ENCODE measurements around the gene WWC2.

Gene WWC2

DNA sequence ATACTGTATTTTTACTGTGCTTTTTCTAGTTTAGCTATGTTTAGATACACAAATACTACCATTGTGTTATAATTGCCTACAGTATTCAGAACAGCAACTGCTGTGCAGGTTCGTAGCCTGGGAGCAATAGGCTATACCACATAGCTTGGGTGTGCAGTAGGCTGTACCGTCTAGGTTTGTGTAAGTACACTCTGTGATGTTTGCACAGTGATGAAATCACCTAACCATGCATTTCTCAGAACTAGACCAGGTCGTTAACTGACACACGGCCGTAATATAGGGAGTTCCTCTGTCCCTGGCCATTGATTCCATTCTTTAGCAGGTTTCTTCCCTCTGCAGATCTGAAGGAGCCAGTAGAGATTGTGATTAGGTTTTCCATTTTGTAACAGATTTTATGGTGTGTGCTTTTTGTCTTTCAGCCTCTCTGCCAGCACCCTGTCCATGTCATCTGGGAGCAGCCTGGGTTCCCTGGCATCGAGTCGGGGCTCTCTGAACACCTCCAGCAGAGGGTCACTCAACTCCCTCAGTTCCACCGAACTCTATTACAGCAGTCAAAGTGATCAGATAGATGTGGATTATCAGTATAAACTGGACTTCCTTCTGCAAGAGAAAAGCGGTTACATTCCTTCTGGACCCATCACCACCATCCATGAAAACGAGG is 161.6 kb downstream of the WWC2 start:
- DNase-seq = no peak

DNA sequence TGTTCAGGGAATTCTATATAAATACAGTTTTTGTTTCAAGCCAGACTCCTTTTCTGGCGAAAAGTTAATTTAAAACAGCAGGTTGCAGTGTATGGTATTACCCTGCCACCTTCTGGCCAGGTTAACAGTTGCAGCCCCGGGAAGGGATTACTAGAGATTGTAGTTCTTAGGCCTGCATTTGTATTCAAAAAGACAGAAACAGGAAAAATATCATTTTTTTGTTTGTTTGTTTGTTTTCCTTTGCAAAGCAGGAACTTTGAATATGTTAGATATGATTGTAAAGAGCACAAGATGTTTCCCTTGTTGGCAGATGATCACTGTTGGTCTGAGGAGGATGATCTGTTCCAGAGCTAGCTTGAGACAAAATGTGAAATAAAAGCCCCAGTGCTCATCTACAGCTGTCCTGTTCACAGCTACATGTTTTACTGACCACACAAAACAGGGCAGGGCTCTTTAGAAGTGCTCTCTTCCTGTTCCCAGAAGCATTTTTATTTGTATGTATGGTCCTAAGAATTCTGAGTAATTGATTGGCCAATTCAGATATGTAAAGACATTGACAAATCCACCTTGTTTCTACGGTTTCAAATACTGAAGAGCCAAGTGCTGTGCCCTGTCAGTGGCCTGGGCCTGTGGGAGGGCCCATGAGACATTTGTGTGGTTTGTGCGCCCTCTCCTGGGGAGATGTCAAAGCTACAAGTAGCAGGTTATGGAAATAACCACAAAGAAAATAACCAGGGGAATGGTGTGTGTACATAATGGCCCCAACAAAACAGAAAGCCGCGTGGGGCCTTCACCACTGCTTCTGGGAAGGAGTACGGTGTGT is 163.1 kb downstream of the WWC2 start:
- DNase-seq = peak; percentile 58

DNA sequence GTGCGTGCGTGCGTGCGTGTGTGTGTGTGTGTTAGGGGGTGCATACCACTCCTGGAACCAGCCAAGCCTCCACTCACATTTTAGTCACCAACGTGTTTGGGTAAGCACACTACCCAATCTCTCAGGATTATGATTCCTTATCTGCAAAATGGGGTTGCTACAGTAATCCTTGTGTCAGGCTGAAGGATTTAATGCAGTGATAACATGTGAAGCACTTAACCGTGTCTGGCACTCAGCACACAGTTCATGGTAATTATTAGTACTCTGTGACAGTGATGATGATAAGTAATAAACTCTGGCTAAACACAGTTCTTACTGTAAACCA is 163.7 kb downstream of the WWC2 start:
- no peak for DNase-seq

DNA sequence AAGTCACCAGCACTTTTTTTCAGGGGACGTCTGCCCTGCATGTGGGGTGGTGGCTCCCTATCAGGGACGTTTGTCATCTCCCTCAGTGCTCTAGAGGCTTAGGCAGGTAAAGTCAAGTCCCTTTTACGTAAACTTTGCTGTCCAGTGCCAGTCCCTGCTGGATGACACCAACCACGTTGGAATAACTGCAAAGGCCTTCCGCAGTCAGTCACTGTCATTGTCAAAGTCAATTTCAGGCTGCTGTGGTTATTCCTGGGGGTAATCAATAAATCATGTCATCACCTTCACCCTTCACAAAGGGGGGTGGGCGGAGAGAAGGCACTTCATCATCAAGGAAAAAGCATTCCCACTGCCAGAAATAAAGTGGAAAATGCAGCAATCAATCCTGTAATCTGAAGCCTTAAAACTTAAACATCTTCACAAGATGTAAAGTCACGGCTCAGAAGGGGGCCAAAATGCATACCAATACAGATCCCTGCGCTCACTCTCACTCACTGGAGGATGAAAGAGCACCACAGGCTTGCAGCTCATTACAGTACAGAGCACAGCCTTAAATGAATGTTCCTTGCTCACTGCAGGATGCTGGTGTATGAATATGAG is 164.8 kb downstream of the WWC2 start:
- DNase-seq = no peak

DNA sequence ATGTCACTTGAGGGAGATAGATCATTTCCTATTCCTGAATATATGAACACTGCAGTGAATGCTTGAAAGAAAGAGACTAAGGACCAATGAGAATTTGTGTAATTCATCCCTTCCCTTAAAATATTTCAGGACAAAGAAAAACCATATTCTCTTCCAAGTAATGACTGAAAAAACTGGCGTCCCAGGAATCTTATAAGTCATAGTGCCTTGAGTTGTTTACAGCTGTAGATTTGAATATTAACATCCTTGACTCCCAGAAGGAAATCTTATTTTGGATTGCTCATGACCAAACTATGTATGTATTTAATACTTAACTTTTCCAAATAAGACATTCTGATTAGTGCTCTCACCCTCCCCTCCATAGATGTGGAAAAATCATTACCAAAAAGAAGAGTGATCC is 165.6 kb downstream of the WWC2 start:
- no peak for DNase-seq

DNA sequence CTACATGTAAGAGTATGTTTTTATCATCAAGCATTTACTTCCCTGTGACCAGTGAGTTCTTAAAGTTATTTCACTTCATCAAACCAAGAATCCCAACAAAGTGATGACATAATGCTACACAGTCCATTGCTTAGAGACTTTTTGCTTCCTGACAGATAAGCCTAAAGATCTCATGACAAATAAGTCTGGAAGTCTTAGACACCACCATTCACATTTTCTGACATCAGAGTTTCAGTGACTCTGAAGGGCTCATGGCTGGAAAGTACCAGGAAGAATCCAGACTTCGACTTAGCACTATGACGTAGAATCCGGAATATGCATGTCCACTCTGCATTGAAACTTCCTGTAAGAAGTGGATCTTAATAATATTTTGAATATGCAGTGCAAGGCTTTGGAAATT is 167.3 kb downstream of the WWC2 start:
- no peak for DNase-seq

DNA sequence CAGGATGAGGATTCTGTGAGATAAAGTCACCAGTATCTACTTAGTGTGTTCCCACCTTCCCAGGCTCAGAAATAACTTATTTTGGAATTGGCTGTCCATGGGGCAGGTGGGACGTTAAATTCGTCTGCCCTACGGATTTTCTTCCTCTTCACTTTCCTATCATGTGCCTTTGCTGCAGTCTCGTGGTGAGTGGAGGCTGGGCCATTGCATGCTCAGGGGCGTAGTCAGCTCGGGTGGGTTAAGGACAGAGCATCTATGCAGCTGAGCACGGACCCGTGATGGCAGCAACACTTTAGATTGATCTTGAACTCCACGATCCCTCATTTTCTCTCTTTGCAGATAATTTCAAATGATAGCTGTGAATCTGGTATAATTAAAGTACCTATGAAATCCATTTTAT is 169.5 kb downstream of the WWC2 start:
- no peak for DNase-seq

DNA sequence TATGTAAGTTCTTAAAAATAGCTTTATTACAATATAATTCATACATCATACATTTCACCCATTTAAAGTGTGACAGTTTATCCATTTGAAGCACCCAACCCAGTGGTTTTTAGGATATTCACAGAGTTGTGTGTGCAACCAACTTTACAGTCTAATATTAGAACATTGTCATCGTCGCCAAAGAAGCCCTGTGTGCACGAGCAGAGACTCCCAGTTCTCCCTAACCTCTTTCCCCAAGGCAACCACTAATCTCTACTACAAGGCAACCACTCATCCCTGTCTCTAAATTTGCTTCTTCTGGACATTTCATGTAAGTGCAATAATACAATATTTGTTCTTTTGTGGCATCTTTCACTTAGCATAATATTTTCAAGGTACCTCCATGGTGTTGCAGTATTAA is 173.3 kb downstream of the WWC2 start:
- DNase-seq = no peak

DNA sequence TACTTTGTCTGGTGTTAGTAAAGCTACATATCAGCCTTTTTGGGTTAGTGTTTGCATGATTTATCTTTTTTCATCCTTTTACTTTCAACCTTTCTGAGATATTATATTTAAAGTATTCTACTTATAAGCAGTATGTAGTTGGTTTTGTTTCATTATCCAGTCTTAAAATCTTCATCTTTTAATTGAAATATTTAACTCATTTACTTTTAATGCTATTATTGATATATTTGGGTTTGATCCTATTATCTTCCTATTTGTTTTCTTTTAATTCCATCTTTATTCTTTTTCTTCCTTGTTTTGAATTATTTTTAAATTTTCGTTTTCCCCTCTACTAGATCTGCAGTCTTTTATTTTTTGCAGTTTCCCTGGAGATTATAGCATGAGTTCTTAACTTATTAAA is 177.0 kb downstream of the WWC2 start:
- no peak for DNase-seq

DNA sequence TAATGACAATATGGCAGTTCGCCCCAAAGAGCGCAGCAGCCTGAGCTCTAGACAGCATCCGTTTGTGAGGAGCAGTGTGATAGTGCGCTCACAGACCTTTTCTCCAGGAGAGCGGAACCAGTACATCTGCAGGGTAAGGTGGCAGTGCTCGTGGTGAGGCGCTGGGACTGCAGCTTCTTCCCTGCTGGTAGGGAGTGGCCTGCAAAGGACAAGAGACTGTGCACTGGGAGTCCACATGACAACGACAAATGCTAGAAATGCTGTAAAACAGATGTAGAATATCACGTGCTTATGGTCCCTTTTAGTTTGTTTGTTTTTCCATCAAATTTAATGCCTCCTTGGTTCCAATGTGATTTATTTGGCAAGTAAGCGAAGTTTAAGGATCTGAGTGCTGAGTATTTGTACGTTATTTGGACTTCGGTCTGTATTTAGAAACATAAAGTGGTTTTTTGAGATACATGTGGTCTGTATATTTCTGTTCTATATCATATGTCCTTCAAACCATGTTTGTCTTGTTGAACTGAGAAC is 185.3 kb downstream of the WWC2 start:
- DNase-seq = no peak

DNA sequence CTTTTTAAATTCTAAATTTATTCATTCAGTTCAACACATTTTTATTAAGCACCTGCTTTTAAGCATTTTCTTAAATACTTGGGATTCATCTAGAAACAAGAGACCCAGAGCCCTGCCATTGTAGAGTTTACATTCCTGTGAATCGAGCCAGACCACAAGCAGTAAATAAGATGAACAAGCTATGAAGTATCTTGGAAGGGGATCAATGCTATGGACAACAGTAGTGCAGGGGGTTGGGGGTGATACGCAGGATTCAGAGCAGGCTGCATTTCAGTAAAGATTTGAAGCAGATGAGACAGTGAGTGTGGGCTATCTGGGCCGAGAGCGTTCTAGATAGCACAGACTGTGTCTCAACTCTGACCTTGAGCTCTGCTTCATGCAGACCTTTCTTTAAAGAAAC is 185.9 kb downstream of the WWC2 start:
- no peak for DNase-seq

DNA sequence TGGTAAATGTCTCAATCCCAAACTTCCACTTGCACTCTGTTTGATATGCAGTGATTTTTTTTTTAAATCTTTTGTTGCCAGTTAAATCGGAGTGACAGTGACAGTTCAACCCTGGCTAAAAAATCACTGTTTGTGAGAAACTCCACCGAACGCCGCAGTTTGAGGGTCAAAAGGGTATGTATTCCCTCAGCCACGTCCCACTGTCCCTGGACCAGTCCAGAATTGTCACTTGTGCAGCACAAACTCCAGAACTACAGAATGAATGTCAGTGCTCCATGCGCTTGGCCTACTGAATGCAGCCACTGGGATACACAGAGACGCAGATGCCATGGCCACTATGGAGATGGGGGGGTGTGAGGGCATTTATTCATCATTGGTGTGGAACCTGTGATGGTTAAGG is 186.8 kb downstream of the WWC2 start:
- DNase-seq = no peak

DNA sequence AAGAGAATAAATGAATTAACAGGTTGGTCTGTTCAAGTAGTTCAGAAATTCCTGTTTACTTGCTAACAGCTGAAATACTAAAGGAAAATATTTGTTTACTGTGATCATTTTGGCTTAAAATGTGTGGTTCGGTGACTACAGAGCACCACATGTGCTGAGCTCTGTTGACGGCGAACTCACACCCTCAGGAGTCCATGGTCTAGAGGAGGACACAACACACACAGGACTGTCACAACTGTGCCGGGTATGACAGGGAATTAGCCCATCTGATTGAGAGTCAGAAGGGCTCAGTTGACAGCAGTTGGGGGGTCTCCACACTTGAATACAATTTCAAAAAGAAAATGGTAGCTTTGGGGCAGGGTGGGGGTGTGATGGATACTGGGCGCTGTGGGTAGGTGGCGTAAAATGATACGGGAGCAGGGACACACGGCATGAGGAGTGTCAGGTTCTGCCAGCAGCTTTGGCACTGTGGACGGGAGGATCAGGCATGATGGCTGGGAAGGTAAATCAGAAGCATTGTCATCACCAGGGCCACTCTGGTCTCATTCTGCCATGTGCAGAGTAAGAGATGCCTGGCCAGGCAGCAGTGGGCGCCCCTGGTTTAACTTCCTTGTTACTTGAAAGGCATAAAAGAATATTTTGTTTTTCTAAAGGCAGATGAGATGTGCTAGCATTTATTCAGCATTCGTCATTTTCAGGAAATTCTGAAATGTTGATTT is 187.7 kb downstream of the WWC2 start:
- no peak for DNase-seq

DNA sequence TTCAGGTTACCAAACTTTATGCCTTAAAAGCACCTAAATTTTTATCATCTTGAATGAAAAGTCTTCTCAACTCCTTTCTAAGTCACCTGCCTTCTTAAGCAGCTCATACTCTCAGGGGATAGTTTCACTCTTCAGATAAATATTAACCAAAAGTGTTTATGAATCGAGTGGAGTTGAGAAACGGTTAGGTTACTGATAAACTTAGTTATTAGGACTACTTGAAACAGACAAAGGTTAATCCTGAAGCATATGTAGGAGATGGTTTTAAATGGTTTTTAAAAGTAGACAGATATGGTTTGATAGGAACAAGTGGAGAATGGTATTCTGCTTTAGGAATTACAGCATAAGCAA is 188.2 kb downstream of the WWC2 start:
- DNase-seq = no peak

DNA sequence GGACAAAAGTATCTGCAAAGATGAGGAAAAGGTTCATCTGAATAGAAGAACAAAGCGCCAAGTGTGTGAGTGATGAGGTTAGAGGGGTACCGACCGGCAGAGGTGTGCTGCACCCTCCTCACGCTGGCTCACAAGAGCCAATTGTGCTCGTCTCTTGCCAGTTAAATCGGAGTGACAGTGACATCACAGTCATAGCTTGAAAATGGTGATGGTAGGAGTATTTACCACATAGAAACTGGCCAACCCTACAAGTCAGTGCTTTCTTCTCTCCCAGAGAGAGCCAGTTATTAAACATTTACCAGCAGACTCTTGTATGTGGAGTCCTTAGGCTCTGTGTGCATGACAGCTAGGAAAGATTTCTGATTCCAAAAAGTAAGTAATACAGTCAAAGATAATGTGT is 188.6 kb downstream of the WWC2 start:
- no peak for DNase-seq

DNA sequence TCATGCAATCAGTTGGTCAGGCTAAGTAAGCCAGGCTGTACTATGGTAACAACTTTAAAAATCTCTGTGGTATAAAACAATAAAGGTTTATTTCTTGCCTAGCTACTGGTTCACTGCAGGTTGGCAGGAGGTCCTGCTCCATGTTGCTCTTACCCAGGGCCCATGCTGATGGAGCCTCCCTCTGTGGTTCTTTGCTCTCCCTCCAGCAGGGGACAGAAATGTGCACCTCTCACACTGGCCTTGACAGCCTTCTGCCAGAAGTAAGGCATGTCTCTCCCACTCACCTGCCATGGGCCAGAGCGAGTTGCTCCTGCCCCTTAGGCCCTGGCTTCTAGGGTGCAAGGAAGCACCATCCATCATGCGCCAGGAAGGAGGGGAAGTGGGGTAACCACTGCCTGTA is 189.9 kb downstream of the WWC2 start:
- no peak for DNase-seq

DNA sequence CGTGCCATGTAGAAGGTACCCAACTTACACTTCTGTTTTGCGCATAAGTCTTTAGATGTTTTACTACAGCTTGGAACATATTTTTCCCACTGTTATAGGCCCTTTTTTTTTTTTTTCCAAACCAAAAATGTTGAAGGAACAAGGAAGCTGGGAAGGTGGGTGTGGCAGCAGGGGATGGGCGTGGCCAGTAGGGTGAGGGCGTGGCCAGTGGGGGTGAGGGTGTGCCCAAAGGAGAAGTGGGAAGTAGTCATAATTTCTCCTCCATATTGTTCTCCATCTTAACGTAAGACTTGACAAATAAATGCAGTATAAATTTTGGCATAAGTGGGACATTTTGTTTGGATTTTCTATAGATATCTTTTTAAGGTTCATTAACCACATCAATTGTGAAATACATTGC is 190.6 kb downstream of the WWC2 start:
- no peak for DNase-seq

DNA sequence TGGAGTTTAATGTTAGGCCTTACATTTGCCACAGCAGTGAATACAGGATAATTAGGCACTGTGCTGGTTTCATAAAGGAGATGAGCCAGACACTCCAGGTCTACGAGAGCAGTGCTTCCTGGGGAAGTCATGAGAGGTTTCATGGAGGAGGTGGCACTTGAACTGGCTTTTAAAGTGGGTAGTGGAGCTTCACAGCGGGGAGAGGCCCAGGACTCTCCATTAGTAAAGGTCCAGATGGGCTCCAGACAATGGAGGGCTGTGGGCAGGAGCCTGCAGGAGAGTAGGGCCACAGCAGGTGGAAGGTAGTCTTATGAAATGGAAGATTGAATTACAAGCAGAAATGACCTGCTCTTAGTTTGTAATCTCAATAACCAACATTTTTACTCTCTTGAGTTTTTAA is 192.0 kb downstream of the WWC2 start:
- DNase-seq = no peak

DNA sequence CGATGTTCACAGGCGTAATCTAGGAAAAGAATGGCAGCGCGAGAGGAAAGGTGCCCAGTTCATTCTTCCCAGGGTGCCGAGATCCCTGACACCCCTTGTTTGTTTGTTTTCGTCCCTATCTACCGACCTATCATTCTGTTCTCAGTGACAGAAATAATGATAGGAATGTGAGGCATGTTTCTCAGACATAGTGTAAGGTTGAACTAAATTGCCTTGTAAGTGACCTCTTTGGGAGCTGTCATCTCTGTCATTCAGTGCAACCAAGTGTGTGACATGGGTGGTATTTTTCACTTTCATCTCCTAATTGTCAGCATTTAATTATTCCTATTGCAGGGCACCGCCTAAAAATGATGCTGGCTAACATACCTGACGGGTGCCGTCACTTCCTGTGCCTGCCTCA is 196.7 kb downstream of the WWC2 start:
- no peak for DNase-seq

DNA sequence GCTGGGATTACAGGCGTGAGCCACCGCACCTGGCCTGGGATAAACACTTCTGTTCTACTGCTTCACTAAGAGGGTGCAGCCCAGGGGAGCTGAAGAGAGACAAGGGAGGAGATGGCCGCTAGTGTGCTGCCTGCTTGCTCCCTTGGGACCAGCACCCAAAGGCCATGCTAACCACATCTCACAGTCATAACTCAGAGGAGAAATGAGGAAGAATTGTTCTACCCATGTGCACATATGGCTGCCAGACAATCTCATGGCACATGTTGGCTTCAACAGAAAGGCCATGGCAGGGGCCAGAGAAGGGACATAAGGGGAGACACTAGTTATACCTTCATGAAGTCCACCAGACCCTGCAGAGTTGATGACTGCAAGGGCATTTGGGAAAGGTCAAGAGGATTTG is 198.6 kb downstream of the WWC2 start:
- no peak for DNase-seq

DNA sequence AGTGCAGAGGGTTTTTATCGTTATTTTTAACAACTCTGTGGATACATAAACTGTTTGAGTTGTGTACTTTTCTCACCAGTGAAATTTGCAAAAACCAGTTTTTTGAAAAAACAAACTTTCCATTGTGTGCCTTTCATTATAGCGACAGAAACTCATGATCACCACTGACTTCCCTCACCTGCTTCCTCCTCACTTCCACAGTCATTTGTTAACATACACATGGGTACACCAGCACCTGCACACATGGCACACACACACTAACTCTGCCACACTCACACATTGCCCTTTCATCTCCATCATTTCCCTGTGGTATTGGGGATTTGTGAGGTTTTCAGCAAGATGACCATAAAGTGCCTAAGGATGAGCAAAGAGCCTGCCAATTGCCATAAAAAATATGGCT is 200.4 kb downstream of the WWC2 start:
- no peak for DNase-seq

DNA sequence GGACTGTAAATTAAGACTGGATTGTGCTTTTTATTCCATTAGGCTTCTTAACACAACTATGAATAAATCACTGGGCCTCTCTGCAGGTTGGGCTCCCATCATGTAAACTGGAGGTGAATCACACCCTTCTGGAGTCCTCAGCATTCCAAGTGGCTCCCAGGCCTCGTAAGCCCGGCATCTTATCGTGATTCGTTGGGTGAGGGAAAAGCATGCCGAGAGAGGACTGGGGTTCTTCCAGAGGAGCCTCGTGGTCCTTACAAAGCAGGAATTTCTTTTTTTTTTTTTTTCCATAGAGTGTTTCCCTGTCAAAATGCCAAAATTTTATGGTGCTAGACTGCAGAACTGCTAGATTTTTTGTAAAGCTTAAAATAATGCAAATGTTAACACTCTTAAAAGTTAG is 201.0 kb downstream of the WWC2 start:
- no peak for DNase-seq

DNA sequence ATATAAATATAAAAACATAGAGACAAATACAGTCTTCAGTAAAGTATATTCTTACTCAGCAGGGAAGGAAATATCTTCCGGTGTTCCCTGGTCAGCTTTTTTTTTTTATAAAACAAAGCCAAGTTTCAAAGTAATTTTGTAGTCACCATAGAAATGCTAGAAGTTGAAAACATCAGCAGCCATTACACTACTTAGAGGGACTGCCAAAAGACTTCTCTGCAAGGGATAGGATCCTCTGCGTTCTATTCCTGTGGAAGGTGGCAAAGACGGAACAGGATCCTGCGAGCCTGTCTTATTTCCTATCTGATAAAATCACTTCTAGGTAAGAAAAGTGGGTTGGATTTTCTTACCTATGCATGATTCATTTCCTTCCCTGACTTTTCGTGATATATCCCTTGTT is 201.6 kb downstream of the WWC2 start:
- no peak for DNase-seq

DNA sequence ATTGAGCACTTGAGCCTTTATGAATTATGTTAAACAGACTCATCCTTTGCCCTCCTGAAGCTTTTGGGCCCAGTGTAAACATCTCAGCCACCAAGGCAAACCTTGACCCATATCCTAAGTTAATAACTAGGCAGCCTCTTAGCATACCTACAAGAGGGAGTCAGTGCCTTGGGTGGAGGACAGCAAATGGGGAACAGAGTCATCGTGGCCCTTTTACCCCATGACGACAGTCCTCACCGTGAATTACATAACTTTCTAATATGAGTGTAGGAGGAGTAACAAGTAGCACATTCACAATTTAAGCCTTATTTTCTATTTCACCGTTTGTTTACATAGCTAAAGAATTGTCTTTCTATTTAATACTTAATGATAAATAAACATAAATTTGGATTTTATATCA is 204.2 kb downstream of the WWC2 start:
- no peak for DNase-seq

Data from effector CD4-positive, alpha-beta T cell (primary cell).